ENCODE results near the gene EIF1AY. TPM values are rescaled to one million over a fixed set of nuclear protein-coding genes. Genes with fewer than 3 reads are reported as not detected.
"Not testable (repeated sequence)": the region's sequence is repeated elsewhere in the genome, so short reads cannot be mapped to it uniquely, and the experiment has no call there.

Gene EIF1AY
- total and polyA plus RNA-seq, 2 of the 4 experiments (the other 2 are of a cell fraction), result not detected

GRCh38 chrY:20552764-20553323 is 22.7 kb upstream of the EIF1AY start:
- H2AK5ac ChIP-seq (ENCODE audit: low read depth, low read length); H2BK20ac ChIP-seq (ENCODE audit: low read depth, low read length); H3K9me3 ChIP-seq (ENCODE audit: control insufficient read depth, insufficient read depth, low read length); H3K4me1 ChIP-seq (ENCODE audit: control insufficient read depth, insufficient read depth, low read length); POLR2A ChIA-PET (ENCODE audit: unreplicated experiment); H3K56ac ChIP-seq (ENCODE audit: extremely low read depth, insufficient read depth, low read length); H2BK120ac ChIP-seq (ENCODE audit: low read depth, low read length); H3K79me1 ChIP-seq (ENCODE audit: low read depth in 1 of 2, low read length in 2 of 2); intact Hi-C loops (cut with micrococcal nuclease); H2AFZ ChIP-seq (replicated peaks; ENCODE audit: low read length, poor library complexity); H2BK15ac ChIP-seq (ENCODE audit: low read depth, low read length); H2AK9ac ChIP-seq (replicated peaks; ENCODE audit: low read depth, low read length, poor library complexity); H3K4me2 ChIP-seq (ENCODE audit: low read depth, low read length); H4K91ac ChIP-seq (ENCODE audit: insufficient read depth, low read depth, low read length); H3K14ac ChIP-seq (replicated peaks; ENCODE audit: low read depth, low read length); H3K9me1 ChIP-seq (ENCODE audit: insufficient read depth, low read length); dilution Hi-C loops (cut with HindIII; ENCODE audit: low sequenced_read_pairs, unreplicated experiment); BruUV-seq (replicated peaks); H3K18ac ChIP-seq (ENCODE audit: low read depth, low read length); H4K8ac ChIP-seq (ENCODE audit: low read depth in 2 of 2, low read length in 2 of 2); H3K27me3 ChIP-seq (ENCODE audit: control insufficient read depth, insufficient read depth, low read length); H4K20me1 ChIP-seq (ENCODE audit: insufficient read depth, low read length); H3K36me3 ChIP-seq (ENCODE audit: control insufficient read depth, insufficient read depth, low read length); H2BK5ac ChIP-seq (ENCODE audit: low read depth, low read length, poor library complexity, severe bottlenecking); H3K9ac ChIP-seq (ENCODE audit: low read depth, low read length); CTCF ChIA-PET; H3K23ac ChIP-seq (ENCODE audit: low read depth, low read length); ATAC-seq (ENCODE audit: low read depth); H3K27ac ChIP-seq (ENCODE audit: insufficient read depth, low read length); DNase-seq; in situ Hi-C loops (cut with MboI; ENCODE audit: low sequenced_read_pairs); H3K4ac ChIP-seq (ENCODE audit: low read depth, low read length); H3K4me3 ChIP-seq (ENCODE audit: insufficient read depth, low read depth, low read length); H4K5ac ChIP-seq (ENCODE audit: low read depth, low read length): not testable (repeated sequence)
- no CpG with 5 or more reads among the region's 10 CpGs for WGBS, 2 experiments (ENCODE audit: extremely low coverage in 2 of 2, insufficient read length in 1 of 2)

Measured in IMR-90 (cell line).